Measurements from ENCODE around the gene CERK. TPM values are rescaled to one million over a fixed set of nuclear protein-coding genes. Genes with fewer than 3 reads are reported as not detected.

The CERK gene
- total and polyA plus RNA-seq, 7 donors: 23.9 to 45.5 (median 28.2) TPM

- intact Hi-C loops (cut with DNase I): no loop called here
- Histone ChIP-seq H3K4me3 (no peak overlapping the region), H3K27me3 (no peaks in the 10 kb centered on the region), H3K4me1 (peaks cover 0 to 2% (median 0%) of the 10 kb centered on the region in 4 donors), H3K27ac (no peak overlapping the region), H3K9me3 (no peaks in the 10 kb centered on the region), H3K36me3 (peaks cover 0 to 13% (median 0%) of the 10 kb centered on the region in 4 donors)
- no peak for TF ChIP-seq POLR2AphosphoS5 (IDR thresholded peaks at IDR 0.05)
- no peak for TF ChIP-seq POLR2A (IDR thresholded peaks at IDR 0.05)
- TF ChIP-seq EP300 (IDR thresholded peaks at IDR 0.05): no peak
- TF ChIP-seq CTCF (IDR thresholded peaks at IDR 0.05): no peak
- WGBS, 2 donors: 93 to 95% methylated on average over 37 of the region's 37 CpGs
- no peak for DNase-seq
Observed at GRCh38 chr22:46657996-46658947, 79.8 kb downstream of the CERK start.

GRCh38 chr22:46657655-46657953 is 80.4 kb downstream of the CERK start:
- H3K4me1 ChIP-seq: peaks cover 0 to 5% (median 2%) of the 10 kb centered on the region in 4 donors
- peaks cover 0 to 8% (median 0%) of the 10 kb centered on the region in 4 donors for H3K36me3 ChIP-seq
- H3K4me3 ChIP-seq: no peak overlapping the region
- H3K9me3 ChIP-seq: no peaks in the 10 kb centered on the region
- H3K27me3 ChIP-seq: no peaks in the 10 kb centered on the region
- no peak overlapping the region for H3K27ac ChIP-seq
- no peak for DNase-seq
- TF ChIP-seq POLR2AphosphoS5 (IDR thresholded peaks at IDR 0.05) (no peak), POLR2A (IDR thresholded peaks at IDR 0.05) (no peak), EP300 (IDR thresholded peaks at IDR 0.05) (no peak), CTCF (IDR thresholded peaks at IDR 0.05) (no peak)
- intact Hi-C loops (cut with DNase I): no loop called here
- 93 to 96% methylated on average over 10 of the region's 10 CpGs for WGBS, 2 donors

GRCh38 chr22:46656856-46657654 is 81.0 kb downstream of the CERK start:
- Histone ChIP-seq H3K4me3 (no peak overlapping the region), H3K9me3 (no peaks in the 10 kb centered on the region), H3K36me3 (peaks cover 0 to 3% (median 0%) of the 10 kb centered on the region in 4 donors), H3K27ac (no peak overlapping the region), H3K4me1 (peaks cover 0 to 11% (median 5%) of the 10 kb centered on the region in 4 donors), H3K27me3 (no peaks in the 10 kb centered on the region)
- DNase-seq: no peak
- 91% methylated on average over 15 of the region's 15 CpGs for WGBS, 2 donors
- intact Hi-C loops (cut with DNase I): no loop called here
- no peak for TF ChIP-seq POLR2AphosphoS5 (IDR thresholded peaks at IDR 0.05)
- no peak for TF ChIP-seq POLR2A (IDR thresholded peaks at IDR 0.05)
- no peak for TF ChIP-seq CTCF (IDR thresholded peaks at IDR 0.05)
- TF ChIP-seq EP300 (IDR thresholded peaks at IDR 0.05): no peak

- WGBS, 2 donors: 94 to 95% methylated on average over 26 of the region's 26 CpGs
- Histone ChIP-seq H3K27ac (no peak overlapping the region), H3K4me3 (no peak overlapping the region), H3K9me3 (no peaks in the 10 kb centered on the region), H3K27me3 (no peaks in the 10 kb centered on the region), H3K36me3 (no peaks in the 10 kb centered on the region), H3K4me1 (peaks cover 0 to 11% (median 7%) of the 10 kb centered on the region in 4 donors)
- intact Hi-C loops (cut with DNase I): no loop called here
- TF ChIP-seq CTCF (IDR thresholded peaks at IDR 0.05) (no peak), POLR2A (IDR thresholded peaks at IDR 0.05) (no peak), EP300 (IDR thresholded peaks at IDR 0.05) (no peak), POLR2AphosphoS5 (IDR thresholded peaks at IDR 0.05) (no peak)
- DNase-seq: no peak
Observed at GRCh38 chr22:46655861-46656608, 82.0 kb downstream of the CERK start.
